GM18867 (cell line): ENCODE data around the gene ADAMTS9.
"Not testable (repeated sequence)": the region's sequence is repeated elsewhere in the genome, so short reads cannot be mapped to it uniquely, and the experiment has no call there.

Experiments used
- ATAC-seq: cut with Tn5 transposase; IDR thresholded peaks from one replicate; pipeline ENCODE4 v1.9.1; 2021; ENCODE audit warnings: mild to moderate bottlenecking, moderate library complexity; ENCODE audit not compliant: unreplicated experiment

Gene ADAMTS9

GRCh38 chr3:64548200-64548889, 139.5 kb downstream of the ADAMTS9 start:
- no peak for ATAC-seq

GRCh38 chr3:64546856-64547255, 140.9 kb downstream of the ADAMTS9 start:
- no peak for ATAC-seq

- ATAC-seq: not testable (repeated sequence)
Observed at GRCh38 chr3:64545239-64545638, 142.6 kb downstream of the ADAMTS9 start.

GRCh38 chr3:64541803-64542202, 146.0 kb downstream of the ADAMTS9 start:
- no peak for ATAC-seq

- no peak for ATAC-seq
Observed at GRCh38 chr3:64539451-64540196, 148.2 kb downstream of the ADAMTS9 start.

- ATAC-seq: no peak
Observed at GRCh38 chr3:64536166-64536565, 151.6 kb downstream of the ADAMTS9 start.

- peak; percentile 96 for ATAC-seq
Observed at GRCh38 chr3:64533617-64534317, 154.0 kb downstream of the ADAMTS9 start.

GRCh38 chr3:64530434-64531049, 157.3 kb downstream of the ADAMTS9 start:
- peak; percentile 32 for ATAC-seq

GRCh38 chr3:64523324-64523723, 164.5 kb downstream of the ADAMTS9 start:
- ATAC-seq: no peak

GRCh38 chr3:64520334-64520733, 167.5 kb downstream of the ADAMTS9 start:
- ATAC-seq: no peak

GRCh38 chr3:64518950-64519349, 168.8 kb downstream of the ADAMTS9 start:
- ATAC-seq: no peak

GRCh38 chr3:64518496-64518895, 169.3 kb downstream of the ADAMTS9 start:
- no peak for ATAC-seq

- ATAC-seq: no peak
Observed at GRCh38 chr3:64514889-64515288, 172.9 kb downstream of the ADAMTS9 start.

- no peak for ATAC-seq
Observed at GRCh38 chr3:64509206-64509605, 178.6 kb downstream of the ADAMTS9 start.

GRCh38 chr3:64508140-64508539, 179.7 kb downstream of the ADAMTS9 start:
- no peak for ATAC-seq

- no peak for ATAC-seq
Observed at GRCh38 chr3:64506255-64506654, 181.5 kb downstream of the ADAMTS9 start.

- no peak for ATAC-seq
Observed at GRCh38 chr3:64505419-64505818, 182.4 kb downstream of the ADAMTS9 start.

GRCh38 chr3:64502284-64502683, 185.5 kb downstream of the ADAMTS9 start:
- no peak for ATAC-seq

- ATAC-seq: no peak
Observed at GRCh38 chr3:64501298-64501906, 186.4 kb downstream of the ADAMTS9 start.

- ATAC-seq: no peak
Observed at GRCh38 chr3:64496786-64497490, 190.9 kb downstream of the ADAMTS9 start.
